Neural progenitor cell (in vitro differentiated cells): Measurements from ENCODE around the gene NOP16. TPM values are rescaled to one million over a fixed set of nuclear protein-coding genes. Genes with fewer than 3 reads are reported as not detected.

Experiments used
- DNase-seq: peaks from one replicate; pipeline ENCODE4 v3.0.0-alpha.2; 2016; ENCODE audit warnings: low spot score
- H2AFZ ChIP-seq: fragments of 200-600 bp; sonication (generic); replicated peaks from 2 replicates; pipeline ENCODE4 v1.6.1; 2016; ENCODE audit warnings: antibody characterized with exemption
- H3F3A ChIP-seq: fragments of 200-600 bp; sonication (generic); 2 replicates; pipeline ENCODE4 v1.6.1; 2016; ENCODE audit warnings: antibody characterized with exemption, low read depth
- H3K27ac ChIP-seq: fragments of 200-600 bp; sonication (generic); 2 replicates; pipeline ENCODE4 v1.5.1; 2016; ENCODE audit warnings: mild to moderate bottlenecking
- H3K27me3 ChIP-seq: fragments of 200-600 bp; sonication (generic); 2 replicates; pipeline ENCODE4 v1.6.1; 2016; ENCODE audit warnings: mild to moderate bottlenecking, moderate library complexity
- H3K36me3 ChIP-seq: fragments of 200-600 bp; sonication (generic); 2 replicates; pipeline ENCODE4 v1.5.1; 2016
- H3K4me1 ChIP-seq: fragments of 200-600 bp; sonication (generic); 2 replicates; pipeline ENCODE4 v1.6.1; 2016; ENCODE audit warnings: mixed run types
- H3K4me2 ChIP-seq: fragments of 200-600 bp; sonication (generic); 2 replicates; pipeline ENCODE4 v1.6.1; 2016
- H3K4me3 ChIP-seq: fragments of 200-600 bp; sonication (generic); 2 replicates; pipeline ENCODE4 v1.5.1; 2016
- H3K79me2 ChIP-seq: fragments of 200-600 bp; sonication (generic); 2 replicates; pipeline ENCODE4 v1.6.1; 2016; ENCODE audit warnings: low read depth
- H3K9ac ChIP-seq: fragments of 200-600 bp; sonication (generic); 2 replicates; pipeline ENCODE4 v1.6.1; 2016
- H3K9me3 ChIP-seq: fragments of 200-600 bp; sonication (generic); 2 replicates; pipeline ENCODE4 v1.5.1; 2016; ENCODE audit warnings: low read depth
- H4K20me1 ChIP-seq: fragments of 200-600 bp; sonication (generic); 2 replicates; pipeline ENCODE4 v1.6.1; 2016; ENCODE audit warnings: low read depth
- H3K27ac Mint-ChIP-seq: 3 replicates; pipeline ENCODE4 v1.8.0; 2021; ENCODE audit warnings: mixed read lengths
- H3K27me3 Mint-ChIP-seq: 2 replicates; pipeline ENCODE4 v1.8.0; 2022; ENCODE audit warnings: low read depth, mild to moderate bottlenecking, inconsistent platforms, moderate library complexity, mixed read lengths; ENCODE audit not compliant: insufficient read depth
- H3K36me3 Mint-ChIP-seq: 3 replicates; pipeline ENCODE4 v1.8.0; 2021; ENCODE audit warnings: mixed read lengths
- H3K4me1 Mint-ChIP-seq: 3 replicates; pipeline ENCODE4 v1.8.0; 2021; ENCODE audit warnings: mixed read lengths
- H3K4me3 Mint-ChIP-seq: 3 replicates; pipeline ENCODE4 v1.8.0; 2021; ENCODE audit warnings: mild to moderate bottlenecking, moderate library complexity, mixed read lengths
- H3K9me3 Mint-ChIP-seq: 3 replicates; pipeline ENCODE4 v1.8.0; 2020; ENCODE audit warnings: mixed read lengths
- CTCF ChIP-seq: fragments of 200-600 bp; sonication (generic); IDR thresholded peaks from 2 replicates; pipeline ENCODE4 v1.5.1; 2017; ENCODE audit warnings: antibody characterized with exemption, mild to moderate bottlenecking
- EZH2 ChIP-seq: fragments of 200-600 bp; sonication (generic); IDR thresholded peaks from 2 replicates; pipeline ENCODE4 v1.6.1; 2017; ENCODE audit warnings: antibody characterized with exemption, mild to moderate bottlenecking, moderate library complexity
- EZH2phosphoT487 ChIP-seq: fragments of 200-600 bp; sonication (generic); IDR thresholded peaks from 2 replicates; pipeline ENCODE4 v1.6.1; 2017; ENCODE audit warnings: antibody characterized with exemption
- total RNA-seq: library from RNA; depleted of rRNA; stranded (reverse); fragments of >200 nt; gene quantifications from 2 replicates; pipeline ENCODE4 v1.2.3, GENCODE V29; 2015; ENCODE audit warnings: low replicate concordance

The NOP16 gene
- total RNA-seq, 1 donor from 2014 or later, result 10.3 TPM

GRCh38 chr5:176392526-176392925 is 4.1 kb upstream of the NOP16 start:
- Histone ChIP-seq H4K20me1 (peaks cover 4% of the 10 kb centered on the region), H3K9ac (no peak overlapping the region), H3K4me1 (peaks cover 6% of the 10 kb centered on the region), H3K4me2 (no peak overlapping the region), H3K9me3 (no peaks in the 10 kb centered on the region), H3K27ac (no peak overlapping the region), H3K36me3 (no peaks in the 10 kb centered on the region), H2AFZ (no peak overlapping the region), H3F3A (peaks cover 7% of the 10 kb centered on the region), H3K4me3 (no peak overlapping the region), H3K79me2 (peaks cover 24% of the 10 kb centered on the region), H3K27me3 (no peaks in the 10 kb centered on the region)
- Mint-ChIP-seq H3K36me3 (peaks cover 3% of the 10 kb centered on the region), H3K4me1 (peaks cover 10% of the 10 kb centered on the region), H3K27me3 (peaks cover 14% of the 10 kb centered on the region), H3K27ac (no peak overlapping the region), H3K9me3 (no peaks in the 10 kb centered on the region), H3K4me3 (no peak overlapping the region)
- TF ChIP-seq EZH2phosphoT487 (no peak), EZH2 (no peak), CTCF (no peak)
- DNase-seq, result no peak

DNA sequence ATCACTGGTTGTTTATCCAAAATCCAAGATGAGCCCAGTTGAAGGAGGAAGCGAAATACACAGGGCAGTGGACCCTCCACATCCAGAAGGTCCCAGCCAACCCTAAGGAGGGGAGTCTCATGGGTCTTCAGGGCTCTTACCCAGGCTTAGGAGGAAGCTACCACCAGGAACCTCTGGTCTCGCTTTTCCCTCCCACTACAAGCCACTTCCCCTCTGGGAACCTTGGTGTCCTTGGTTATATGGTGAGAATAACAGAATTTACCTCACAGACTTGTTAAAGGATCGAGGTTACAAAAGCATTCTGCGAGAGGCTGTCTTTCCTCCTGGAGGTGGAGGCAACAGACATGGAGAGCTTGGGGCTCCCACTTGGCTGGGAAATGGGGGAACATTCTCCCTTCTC is 3.6 kb upstream of the NOP16 start:
- H3K27ac ChIP-seq, result no peak overlapping the region
- peaks cover 3% of the 10 kb centered on the region for H3K36me3 Mint-ChIP-seq
- H4K20me1 ChIP-seq, result peaks cover 8% of the 10 kb centered on the region
- no peak overlapping the region for H2AFZ ChIP-seq
- no peak overlapping the region for H3K4me3 Mint-ChIP-seq
- no peak for DNase-seq
- peaks cover 14% of the 10 kb centered on the region for H3K4me1 Mint-ChIP-seq
- no peak overlapping the region for H3K4me3 ChIP-seq
- H3K9me3 Mint-ChIP-seq, result no peaks in the 10 kb centered on the region
- peaks cover 14% of the 10 kb centered on the region for H3K27me3 Mint-ChIP-seq
- peaks cover 29% of the 10 kb centered on the region for H3K79me2 ChIP-seq
- no peaks in the 10 kb centered on the region for H3K27me3 ChIP-seq
- no peak for TF ChIP-seq CTCF
- no peak overlapping the region for H3K27ac Mint-ChIP-seq
- H3K36me3 ChIP-seq, result no peaks in the 10 kb centered on the region
- H3K4me1 ChIP-seq, result peaks cover 11% of the 10 kb centered on the region
- H3F3A ChIP-seq, result peaks cover 7% of the 10 kb centered on the region
- H3K4me2 ChIP-seq, result no peak overlapping the region
- H3K9ac ChIP-seq, result no peak overlapping the region
- no peaks in the 10 kb centered on the region for H3K9me3 ChIP-seq

DNA sequence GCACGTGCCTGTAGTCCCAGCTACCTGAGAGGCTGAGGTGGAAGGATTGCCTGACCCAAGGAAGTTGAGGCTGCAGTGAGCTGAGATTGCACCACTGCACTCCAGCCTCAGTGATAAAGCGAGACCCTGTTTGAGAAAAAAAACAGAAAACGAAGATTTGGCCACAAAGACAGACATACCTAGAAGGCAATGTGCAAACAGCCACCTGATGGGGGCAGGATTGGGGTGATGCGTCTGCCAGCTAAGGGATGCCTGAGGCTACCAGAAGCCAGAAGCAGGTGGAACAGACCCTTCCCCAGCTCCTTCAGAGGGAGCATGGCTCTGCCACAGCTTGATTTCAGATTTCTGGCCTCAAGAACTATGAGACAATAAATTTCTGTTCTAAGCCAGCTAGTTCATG is 3.1 kb upstream of the NOP16 start:
- H3K4me3 ChIP-seq, result no peak overlapping the region
- H3K27me3 ChIP-seq, result no peaks in the 10 kb centered on the region
- H3K9me3 ChIP-seq, result no peaks in the 10 kb centered on the region
- H3F3A ChIP-seq, result peaks cover 7% of the 10 kb centered on the region
- TF ChIP-seq EZH2 (no peak), CTCF (no peak), EZH2phosphoT487 (no peak)
- H3K27ac Mint-ChIP-seq, result no peak overlapping the region
- peaks cover 11% of the 10 kb centered on the region for H3K4me1 ChIP-seq
- H3K79me2 ChIP-seq, result peaks cover 34% of the 10 kb centered on the region
- no peak for DNase-seq
- no peak overlapping the region for H2AFZ ChIP-seq
- H3K27ac ChIP-seq, result no peak overlapping the region
- H4K20me1 ChIP-seq, result peaks cover 8% of the 10 kb centered on the region
- no peaks in the 10 kb centered on the region for H3K36me3 ChIP-seq
- H3K4me2 ChIP-seq, result no peak overlapping the region
- peaks cover 17% of the 10 kb centered on the region for H3K4me1 Mint-ChIP-seq
- peaks cover 3% of the 10 kb centered on the region for H3K36me3 Mint-ChIP-seq
- H3K4me3 Mint-ChIP-seq, result no peak overlapping the region
- no peaks in the 10 kb centered on the region for H3K9me3 Mint-ChIP-seq
- peaks cover 14% of the 10 kb centered on the region for H3K27me3 Mint-ChIP-seq
- H3K9ac ChIP-seq, result no peak overlapping the region
